Spleen (tissue), 7 donors: ENCODE data around the gene LPP.

Source experiments
- POLR2A ChIP-seq, 3 donors: fragments of 450-650 bp; IDR thresholded peaks; one replicate each; pipeline ENCODE4 v1.5.1; 2017; ENCODE audit warnings: antibody characterized with exemption in 3 of 3, mild to moderate bottlenecking in 1 of 3
- POLR2AphosphoS5 ChIP-seq, 3 donors: sonication (generic); formaldehyde crosslinking; IDR thresholded peaks; one replicate each; pipeline ENCODE4 v1.5.1; 2017; ENCODE audit warnings: antibody characterized with exemption in 3 of 3
- TF ChIP-seq, protein P1 (sequence below), 11 experiments: fragments of 200-600 bp in 7 of 11; fragments of 450-650 bp in 4 of 11; sonication (generic) in 4 of 11; IDR thresholded peaks in 8 of 11; conservative IDR thresholded peaks in 3 of 11; 1 replicate in 7 of 11; 2 replicates in 4 of 11; pipeline versions ENCODE4 v1.4.0 to v1.8.0; 2016 to 2021; ENCODE audit warnings: antibody characterized with exemption in 11 of 11, inconsistent platforms in 4 of 11, mild to moderate bottlenecking in 1 of 11
- donor health status: DM: no; HTN: no; CAD: no; lungs with moderate emphysema.
- donor health status: DM: no; HTN: no; CAD: no.
- donor health status: DM: no; HTN: no; CAD: no.

DNA sequence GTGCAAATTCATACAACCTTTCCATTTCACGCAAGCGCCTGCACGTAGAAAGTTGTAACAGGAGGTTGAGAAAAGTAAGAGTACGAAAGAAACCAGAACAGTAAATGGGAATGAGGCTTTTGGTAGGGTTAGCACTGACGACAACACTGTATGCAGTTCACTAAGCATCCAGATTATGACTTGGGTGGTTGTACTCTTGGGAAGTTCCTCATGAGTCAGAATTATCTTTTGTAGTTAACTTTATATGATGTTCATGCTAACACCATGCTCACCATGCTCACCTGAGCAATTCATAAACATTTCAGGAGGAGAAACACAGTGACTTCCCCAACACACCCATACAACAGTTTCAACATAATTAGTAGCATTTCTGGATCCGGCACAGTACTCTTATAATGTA is 3.0 kb upstream of the LPP start:
- TF ChIP-seq, protein P1, sequence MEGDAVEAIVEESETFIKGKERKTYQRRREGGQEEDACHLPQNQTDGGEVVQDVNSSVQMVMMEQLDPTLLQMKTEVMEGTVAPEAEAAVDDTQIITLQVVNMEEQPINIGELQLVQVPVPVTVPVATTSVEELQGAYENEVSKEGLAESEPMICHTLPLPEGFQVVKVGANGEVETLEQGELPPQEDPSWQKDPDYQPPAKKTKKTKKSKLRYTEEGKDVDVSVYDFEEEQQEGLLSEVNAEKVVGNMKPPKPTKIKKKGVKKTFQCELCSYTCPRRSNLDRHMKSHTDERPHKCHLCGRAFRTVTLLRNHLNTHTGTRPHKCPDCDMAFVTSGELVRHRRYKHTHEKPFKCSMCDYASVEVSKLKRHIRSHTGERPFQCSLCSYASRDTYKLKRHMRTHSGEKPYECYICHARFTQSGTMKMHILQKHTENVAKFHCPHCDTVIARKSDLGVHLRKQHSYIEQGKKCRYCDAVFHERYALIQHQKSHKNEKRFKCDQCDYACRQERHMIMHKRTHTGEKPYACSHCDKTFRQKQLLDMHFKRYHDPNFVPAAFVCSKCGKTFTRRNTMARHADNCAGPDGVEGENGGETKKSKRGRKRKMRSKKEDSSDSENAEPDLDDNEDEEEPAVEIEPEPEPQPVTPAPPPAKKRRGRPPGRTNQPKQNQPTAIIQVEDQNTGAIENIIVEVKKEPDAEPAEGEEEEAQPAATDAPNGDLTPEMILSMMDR (IDR thresholded peaks at IDR 0.05 in 8 of 11, conservative IDR thresholded peaks at IDR 0.05 in 3 of 11), result no peak
- TF ChIP-seq POLR2A (IDR thresholded peaks at IDR 0.05), result no peak
- TF ChIP-seq POLR2AphosphoS5 (IDR thresholded peaks at IDR 0.05), result no peak
